DND-41 (cell line): ENCODE measurements around the gene PRELP.

Experiments
- EZH2 ChIP-seq: IDR thresholded peaks from 3 replicates; pipeline ENCODE4 v1.6.1; 2012; ENCODE audit warnings: borderline replicate concordance, low read depth, mild to moderate bottlenecking, moderate library complexity, low read length, inconsistent platforms; ENCODE audit not compliant: severe bottlenecking
- TF ChIP-seq, protein P1 (sequence below): IDR thresholded peaks from 2 replicates; pipeline ENCODE4 v1.5.1; 2012; ENCODE audit warnings: borderline replicate concordance, low read length, moderate library complexity, mild to moderate bottlenecking; ENCODE audit not compliant: poor library complexity, severe bottlenecking; ENCODE audit errors: extremely low read depth

DNA sequence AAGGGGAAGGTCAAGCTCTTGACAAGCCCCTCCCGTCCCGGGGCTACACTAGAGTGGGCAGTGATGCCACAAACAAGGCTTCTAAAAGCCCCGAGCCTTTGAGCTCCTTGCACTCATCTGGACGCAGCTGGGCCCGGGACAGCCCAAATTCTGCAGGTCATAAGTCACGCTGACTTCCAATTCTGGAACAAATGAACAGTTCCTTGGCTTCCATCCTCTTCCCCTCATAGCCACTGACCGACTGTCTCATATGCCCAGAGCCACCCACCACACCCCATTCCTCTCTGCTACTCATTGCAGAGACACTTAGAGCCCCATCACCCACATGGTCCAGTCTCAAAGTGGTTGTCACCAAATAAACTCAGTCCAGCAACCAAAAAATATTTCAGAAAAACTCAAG, 32.8 kb upstream of the PRELP start:
- TF ChIP-seq, protein P1, sequence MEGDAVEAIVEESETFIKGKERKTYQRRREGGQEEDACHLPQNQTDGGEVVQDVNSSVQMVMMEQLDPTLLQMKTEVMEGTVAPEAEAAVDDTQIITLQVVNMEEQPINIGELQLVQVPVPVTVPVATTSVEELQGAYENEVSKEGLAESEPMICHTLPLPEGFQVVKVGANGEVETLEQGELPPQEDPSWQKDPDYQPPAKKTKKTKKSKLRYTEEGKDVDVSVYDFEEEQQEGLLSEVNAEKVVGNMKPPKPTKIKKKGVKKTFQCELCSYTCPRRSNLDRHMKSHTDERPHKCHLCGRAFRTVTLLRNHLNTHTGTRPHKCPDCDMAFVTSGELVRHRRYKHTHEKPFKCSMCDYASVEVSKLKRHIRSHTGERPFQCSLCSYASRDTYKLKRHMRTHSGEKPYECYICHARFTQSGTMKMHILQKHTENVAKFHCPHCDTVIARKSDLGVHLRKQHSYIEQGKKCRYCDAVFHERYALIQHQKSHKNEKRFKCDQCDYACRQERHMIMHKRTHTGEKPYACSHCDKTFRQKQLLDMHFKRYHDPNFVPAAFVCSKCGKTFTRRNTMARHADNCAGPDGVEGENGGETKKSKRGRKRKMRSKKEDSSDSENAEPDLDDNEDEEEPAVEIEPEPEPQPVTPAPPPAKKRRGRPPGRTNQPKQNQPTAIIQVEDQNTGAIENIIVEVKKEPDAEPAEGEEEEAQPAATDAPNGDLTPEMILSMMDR: no peak
- TF ChIP-seq EZH2: no peak
